GM21367 (cell line): ENCODE data around the gene RPS6KA3.
A peak's percentile ranks its signal among the peaks of the same experiment; 100 is the strongest.
"Not testable (repeated sequence)": the region's sequence is repeated elsewhere in the genome, so short reads cannot be mapped to it uniquely, and the experiment has no call there.

Experiments
- ATAC-seq: cut with Tn5 transposase; IDR thresholded peaks from one replicate; pipeline ENCODE4 v1.9.1; 2021; ENCODE audit not compliant: unreplicated experiment

Gene RPS6KA3

GRCh38 chrX:20224814-20225487 is 41.8 kb downstream of the RPS6KA3 start:
- ATAC-seq: peak; percentile 79

- ATAC-seq: no peak
Observed at GRCh38 chrX:20221902-20222301, 44.8 kb downstream of the RPS6KA3 start.

- ATAC-seq: no peak
Observed at GRCh38 chrX:20218836-20219505, 47.7 kb downstream of the RPS6KA3 start.

- no peak for ATAC-seq
Observed at GRCh38 chrX:20217906-20218305, 48.8 kb downstream of the RPS6KA3 start.

DNA sequence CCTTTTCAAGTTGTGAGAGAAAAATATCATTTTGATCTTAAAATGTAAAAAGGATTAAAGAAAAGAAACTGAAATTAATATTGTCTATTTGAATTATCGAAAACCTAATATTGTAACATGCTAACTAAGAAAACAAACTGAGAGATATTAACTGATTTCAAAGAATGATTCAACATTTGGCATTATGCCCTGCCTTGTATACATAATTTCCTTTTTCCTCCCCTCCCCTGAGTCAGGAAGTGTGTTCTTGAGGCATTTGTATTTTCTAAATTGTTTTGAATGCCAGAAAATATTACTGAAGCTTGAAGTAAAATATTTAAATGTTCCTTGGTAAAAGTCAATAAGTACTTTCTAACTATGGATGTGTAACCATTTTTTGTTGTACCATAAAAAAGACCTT is 49.4 kb downstream of the RPS6KA3 start:
- ATAC-seq: no peak

- no peak for ATAC-seq
Observed at GRCh38 chrX:20215565-20215964, 51.1 kb downstream of the RPS6KA3 start.

DNA sequence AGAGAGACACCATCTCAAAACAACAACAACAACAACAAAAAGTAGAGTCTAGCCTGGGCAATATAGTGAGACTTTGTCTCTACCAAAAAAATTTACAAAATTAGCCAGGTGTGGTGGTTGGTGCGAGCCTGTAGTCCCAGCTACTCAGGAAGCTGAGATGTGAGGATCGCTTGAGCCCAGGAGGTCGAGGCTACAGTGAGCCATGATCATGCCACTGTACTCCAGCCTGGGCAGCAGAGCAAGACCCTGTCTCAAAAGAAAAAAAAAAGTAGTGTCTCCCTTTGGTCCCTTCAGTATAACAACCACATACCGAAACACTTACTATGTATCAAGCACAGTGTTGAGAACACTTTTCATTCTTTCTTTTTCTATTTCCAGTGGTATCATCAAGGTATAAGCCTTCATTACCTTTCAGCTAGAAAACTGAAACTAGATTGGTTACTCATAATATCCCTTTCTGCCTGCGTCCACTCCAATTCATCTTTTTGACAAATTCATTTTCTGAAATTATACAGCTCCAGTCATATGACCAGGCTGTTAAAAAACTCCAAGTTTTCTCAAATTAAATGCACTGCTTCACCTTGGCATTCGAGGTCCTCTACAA is 54.1 kb downstream of the RPS6KA3 start:
- ATAC-seq: peak; percentile 95

DNA sequence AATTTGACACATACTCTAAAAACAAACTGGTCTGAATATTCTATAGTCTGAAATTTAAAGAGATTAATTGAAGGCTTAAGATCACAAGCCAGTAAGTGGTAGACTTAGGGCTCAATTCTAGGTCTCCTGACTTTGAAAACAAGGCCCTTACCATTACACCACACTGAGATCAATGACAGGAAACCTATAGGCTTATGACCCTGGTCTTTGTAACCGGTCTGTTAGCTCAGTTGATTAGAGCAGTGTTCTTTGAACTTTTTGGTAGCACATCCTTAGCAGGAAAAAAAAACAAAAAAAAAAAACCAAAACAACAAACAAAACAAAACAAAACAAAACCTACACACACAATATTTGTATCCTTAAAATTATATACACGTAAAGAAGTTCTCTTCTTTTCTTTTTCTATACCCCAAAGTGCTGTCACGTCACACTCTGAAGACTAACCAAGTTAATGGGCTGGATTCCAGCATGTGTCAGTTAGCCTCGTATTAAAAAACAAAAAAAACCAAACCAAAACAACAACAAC is 55.4 kb downstream of the RPS6KA3 start:
- ATAC-seq: no peak

GRCh38 chrX:20205927-20206708 is 60.6 kb downstream of the RPS6KA3 start:
- peak; percentile 93 for ATAC-seq

DNA sequence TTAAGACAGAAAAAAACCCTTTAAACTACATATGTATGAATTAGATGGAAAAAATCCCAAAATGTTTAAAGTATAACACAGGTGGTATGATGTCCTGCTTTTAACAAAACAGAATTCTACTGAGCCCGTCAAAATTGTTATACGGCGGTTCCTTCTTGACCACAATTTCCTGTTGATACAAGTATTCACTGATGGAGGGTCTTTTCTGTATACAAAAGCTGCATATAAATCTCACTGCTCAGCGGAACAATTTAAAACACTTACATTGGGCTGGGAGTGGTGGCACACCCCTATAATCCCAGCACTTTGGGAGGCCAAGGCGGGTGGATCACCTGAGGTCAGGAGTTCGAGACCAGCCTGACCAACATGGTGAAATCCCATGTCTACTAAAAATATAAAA is 62.4 kb downstream of the RPS6KA3 start:
- ATAC-seq: no peak

- no peak for ATAC-seq
Observed at GRCh38 chrX:20197641-20198210, 69.0 kb downstream of the RPS6KA3 start.

DNA sequence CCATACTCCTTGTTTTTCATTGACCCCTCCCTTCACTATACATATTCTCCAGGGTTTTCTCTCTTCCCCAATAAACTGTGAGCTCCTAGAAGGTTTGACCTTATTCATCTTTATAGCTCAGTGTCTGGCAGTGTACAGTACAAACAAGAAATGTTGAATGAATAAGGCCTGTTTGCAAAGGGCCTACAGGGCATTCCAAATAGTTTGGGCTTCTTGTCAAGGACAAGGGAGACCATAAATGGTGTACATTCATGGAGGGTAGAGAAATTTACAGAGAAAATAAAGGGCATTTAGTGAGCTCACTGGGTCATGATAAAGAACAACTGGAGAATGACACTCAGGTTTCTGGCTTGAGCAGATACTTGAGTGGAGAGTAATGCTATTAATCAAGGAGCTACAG is 77.5 kb downstream of the RPS6KA3 start:
- ATAC-seq: no peak

DNA sequence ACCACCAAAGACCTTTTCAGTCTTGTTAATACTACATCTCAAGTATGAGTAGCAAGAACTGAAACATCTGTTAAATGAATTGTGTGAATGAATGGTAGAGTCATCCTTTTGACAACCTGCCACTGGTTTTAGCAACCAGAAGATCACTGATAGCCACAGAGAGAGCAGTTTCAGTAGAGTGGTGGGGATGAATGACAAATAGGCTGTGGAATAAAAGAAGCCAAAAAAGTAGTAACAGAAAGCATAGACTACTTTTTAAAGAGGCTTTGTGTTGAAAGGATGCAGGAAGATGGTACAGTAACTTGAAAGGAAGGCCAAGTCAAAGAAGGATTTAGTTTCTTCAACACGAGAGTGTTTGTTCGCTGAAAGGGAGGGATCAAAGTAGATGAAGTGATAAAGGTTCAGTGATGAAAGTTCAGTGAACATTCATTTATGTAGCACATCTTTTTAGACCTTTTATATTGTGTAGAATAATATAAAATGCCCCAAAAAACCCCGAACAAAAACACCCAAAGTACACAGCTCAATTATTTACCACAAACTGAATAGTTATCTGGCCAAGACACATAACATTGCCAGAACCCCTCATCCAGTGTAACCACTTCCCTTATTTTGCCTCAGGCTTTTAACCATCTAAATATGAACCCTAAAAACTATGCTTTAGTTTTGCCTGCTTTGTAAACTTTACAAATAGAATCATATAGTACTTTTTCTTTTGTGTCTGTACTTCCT is 84.9 kb downstream of the RPS6KA3 start:
- no peak for ATAC-seq

DNA sequence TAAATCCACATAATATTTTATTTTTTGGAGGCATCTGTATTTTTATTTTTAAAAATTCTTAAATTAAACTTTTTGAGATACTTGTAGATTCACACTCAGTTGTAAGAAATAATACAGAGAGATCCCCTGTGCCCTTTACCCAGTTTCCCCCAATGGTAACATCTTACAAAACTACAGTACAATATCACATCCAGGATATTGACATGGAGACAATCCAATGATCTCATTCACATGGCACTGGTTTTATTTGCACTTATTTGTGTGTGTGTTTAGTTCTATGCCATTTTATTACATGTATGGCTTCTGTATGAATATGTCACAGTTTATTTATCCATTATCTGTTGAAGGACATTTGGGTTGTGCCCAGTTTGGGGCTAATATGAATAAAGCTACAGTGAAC is 89.6 kb downstream of the RPS6KA3 start:
- no peak for ATAC-seq

GRCh38 chrX:20173856-20174255 is 92.9 kb downstream of the RPS6KA3 start:
- ATAC-seq: no peak

- ATAC-seq: no peak
Observed at GRCh38 chrX:20173313-20173712, 93.4 kb downstream of the RPS6KA3 start.

- no peak for ATAC-seq
Observed at GRCh38 chrX:20171887-20172286, 94.8 kb downstream of the RPS6KA3 start.

GRCh38 chrX:20162516-20162915 is 104.2 kb downstream of the RPS6KA3 start:
- ATAC-seq: not testable (repeated sequence)

- ATAC-seq: no peak
Observed at GRCh38 chrX:20159797-20160385, 106.8 kb downstream of the RPS6KA3 start.

DNA sequence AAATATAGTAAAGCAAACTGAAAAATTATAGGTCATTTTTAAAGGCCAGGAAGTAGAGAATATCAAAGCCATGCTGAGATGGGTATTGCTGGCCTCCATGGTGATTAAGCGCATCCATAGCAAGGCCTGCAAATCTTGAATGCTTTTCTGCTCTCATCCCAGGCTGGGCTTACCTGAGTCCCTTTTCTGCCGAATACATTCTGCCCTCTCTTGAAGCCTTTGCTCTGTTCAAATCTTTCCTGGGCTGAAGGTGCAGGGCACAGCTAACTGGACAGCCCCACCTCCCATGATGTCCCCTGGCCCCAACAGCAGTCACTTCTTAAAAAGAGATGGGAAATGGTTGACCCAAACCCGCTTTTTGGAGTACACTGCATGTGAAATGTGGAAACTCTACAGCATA is 115.0 kb downstream of the RPS6KA3 start:
- ATAC-seq: no peak
